SK-N-MC (cell line): ENCODE data around the gene SCLT1.

Source experiments
- DNase-seq: peaks from one replicate; pipeline ENCODE4 v3.0.0-alpha.2; 2011; ENCODE audit warnings: low read depth, low spot score
- H3K27ac ChIP-seq: fragments of 200-600 bp; sonication (generic); 2 replicates; pipeline ENCODE4 v1.5.1; 2016; ENCODE audit warnings: mixed run types
- H3K36me3 ChIP-seq: fragments of 200-600 bp; sonication (generic); 2 replicates; pipeline ENCODE4 v1.6.1; 2017; ENCODE audit warnings: antibody characterized with exemption, low read length, mixed read lengths; ENCODE audit not compliant: insufficient read depth
- H3K4me3 ChIP-seq: fragments of 200-600 bp; sonication (generic); 2 replicates; pipeline ENCODE4 v1.5.1; 2016
- H3K9ac ChIP-seq: fragments of 200-600 bp; sonication (generic); 2 replicates; pipeline ENCODE4 v1.8.0; 2017; ENCODE audit warnings: mixed run types, mixed read lengths; ENCODE audit not compliant: insufficient read length
- H3K9me3 ChIP-seq: fragments of 200-600 bp; sonication (generic); 2 replicates; pipeline ENCODE4 v1.6.1; 2017; ENCODE audit warnings: low read depth, mild to moderate bottlenecking, antibody characterized with exemption, low read length, moderate library complexity, mixed read lengths
- EZH2 ChIP-seq: fragments of 200-600 bp; sonication (generic); IDR thresholded peaks from one replicate; pipeline ENCODE4 v1.6.1; 2017; ENCODE audit warnings: antibody characterized with exemption
- FOXP2 ChIP-seq: optimal IDR thresholded peaks from 2 replicates; pipeline ENCODE3; 2011; ENCODE audit warnings: mild to moderate bottlenecking, moderate library complexity; ENCODE audit not compliant: insufficient read depth; ENCODE audit errors: extremely low read length, control extremely low read depth
- POLR2AphosphoS5 ChIP-seq: IDR thresholded peaks from 2 replicates; pipeline ENCODE4 v1.6.1; 2012; ENCODE audit warnings: mild to moderate bottlenecking, low read depth, low read length, borderline replicate concordance

The SCLT1 gene

DNA sequence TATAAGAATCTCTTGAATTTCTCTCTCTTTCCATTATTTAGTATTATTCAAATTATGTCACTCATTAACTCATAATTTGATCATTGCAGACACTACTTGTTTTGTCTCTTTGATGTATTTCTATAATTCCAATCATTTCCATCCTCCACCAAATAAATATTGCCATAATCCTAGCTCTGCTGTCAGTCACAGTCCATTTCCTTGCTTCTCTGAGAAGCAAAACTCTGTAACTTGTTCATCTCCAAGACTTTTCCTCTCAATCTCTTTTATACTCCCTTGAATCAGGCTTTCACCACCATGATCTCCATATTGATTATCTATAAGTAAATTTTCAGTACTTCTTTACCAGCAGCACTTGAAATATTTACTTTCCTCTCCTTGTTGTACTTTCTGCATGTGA is 135.9 kb downstream of the SCLT1 start:
- no peak overlapping the region for H3K9ac ChIP-seq
- TF ChIP-seq FOXP2 (no peak), POLR2AphosphoS5 (no peak), EZH2 (no peak)
- no peaks in the 10 kb centered on the region; the same call in 1 of the 2 replicates for H3K36me3 ChIP-seq
- no peak overlapping the region for H3K4me3 ChIP-seq
- no peak for DNase-seq
- H3K9me3 ChIP-seq, result no peaks in the 10 kb centered on the region
- H3K27ac ChIP-seq, result no peak overlapping the region

DNA sequence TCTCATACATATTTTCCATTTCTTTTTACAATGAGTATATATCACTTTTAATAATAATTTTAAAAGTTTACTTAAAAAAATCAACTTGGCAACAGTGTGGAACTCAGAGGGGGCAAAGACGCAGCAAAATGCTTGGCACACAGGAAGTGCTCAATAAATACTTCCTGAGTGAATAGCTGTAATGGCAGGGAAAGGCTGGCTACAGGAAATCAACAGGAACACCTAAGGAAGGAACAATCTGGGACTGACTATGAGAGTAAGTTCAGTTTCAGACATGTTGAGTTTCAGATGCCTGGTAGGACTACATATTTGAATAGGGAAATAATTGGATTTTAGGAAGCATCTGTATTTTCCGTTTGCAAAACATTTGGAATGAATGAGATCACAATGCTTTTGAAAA is 137.6 kb downstream of the SCLT1 start:
- TF ChIP-seq EZH2 (no peak), FOXP2 (no peak), POLR2AphosphoS5 (no peak)

DNA sequence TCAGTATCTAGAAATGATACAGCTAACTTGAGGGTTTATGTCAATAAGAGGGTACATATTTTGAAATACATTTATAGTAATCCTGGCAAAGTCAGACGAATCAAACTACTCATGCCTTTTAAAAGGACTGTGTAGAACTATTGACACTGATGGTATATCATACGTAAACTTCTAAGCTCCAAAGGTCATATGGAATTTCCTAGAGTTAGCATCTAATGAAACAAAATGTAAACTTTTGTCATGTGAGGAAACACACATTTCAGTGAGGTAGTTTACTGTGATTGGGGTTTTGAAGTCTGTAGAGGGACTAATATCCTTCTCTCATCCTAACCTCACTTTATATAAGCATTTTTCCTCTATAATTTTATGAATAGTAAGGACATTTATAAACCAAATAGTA is 138.4 kb downstream of the SCLT1 start:
- Histone ChIP-seq H3K9me3 (no peaks in the 10 kb centered on the region), H3K4me3 (no peak overlapping the region), H3K27ac (no peak overlapping the region), H3K36me3 (no peaks in the 10 kb centered on the region; the same call in 1 of the 2 replicates), H3K9ac (no peak overlapping the region)
- DNase-seq, result no peak
- TF ChIP-seq POLR2AphosphoS5 (no peak), FOXP2 (no peak), EZH2 (no peak)

More for the DNA sequence above, 137.6 kb downstream of the SCLT1 start:
- Histone ChIP-seq H3K36me3 (no peaks in the 10 kb centered on the region; the same call in 1 of the 2 replicates), H3K9ac (no peak overlapping the region), H3K4me3 (peak overlapping the region; percentile 28; the same call in 1 of the 2 replicates), H3K27ac (peak overlapping the region; percentile 84), H3K9me3 (no peaks in the 10 kb centered on the region)
- peak; percentile 22 for DNase-seq

DNA sequence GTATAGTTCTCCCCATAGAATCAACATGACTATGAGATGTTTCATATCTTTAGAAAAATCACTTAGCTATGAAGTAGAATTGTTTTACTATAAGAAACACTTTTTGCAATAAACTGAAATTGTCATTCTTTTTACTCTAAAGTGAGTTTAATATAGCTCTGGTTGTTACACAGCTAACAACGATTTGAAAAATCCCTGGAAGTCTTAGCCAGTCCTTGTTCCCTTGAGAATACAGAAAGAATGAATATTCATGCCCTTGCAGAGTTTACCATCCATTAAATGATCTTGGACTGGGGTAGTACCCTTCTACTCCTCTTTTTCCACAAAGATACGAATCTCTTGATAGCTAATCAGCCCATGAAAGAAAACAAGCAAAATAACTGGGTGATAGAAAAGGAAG is 142.0 kb downstream of the SCLT1 start:
- no peak for DNase-seq
- Histone ChIP-seq H3K4me3 (no peak overlapping the region), H3K27ac (no peak overlapping the region), H3K9me3 (no peaks in the 10 kb centered on the region), H3K36me3 (no peaks in the 10 kb centered on the region), H3K9ac (no peak overlapping the region)
- TF ChIP-seq FOXP2 (no peak), EZH2 (no peak), POLR2AphosphoS5 (no peak)

DNA sequence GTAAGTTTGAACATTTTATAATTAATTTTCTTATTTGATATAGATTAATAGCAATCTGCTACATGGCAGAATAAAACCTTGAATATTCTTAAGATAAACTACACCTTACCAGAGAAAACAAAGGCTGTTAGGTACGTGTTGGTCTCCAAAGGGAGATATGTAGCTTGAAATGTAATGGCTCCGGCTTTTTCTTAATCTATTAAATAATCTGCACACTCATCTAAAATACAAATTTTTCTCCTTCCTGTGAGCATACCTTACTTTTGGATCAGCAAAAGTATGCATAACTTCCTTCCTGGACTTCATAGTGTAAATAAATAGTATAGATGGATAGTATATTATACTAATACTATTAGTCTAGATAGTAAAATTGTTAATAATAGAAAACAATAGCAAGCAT is 142.5 kb downstream of the SCLT1 start:
- H3K4me3 ChIP-seq, result no peak overlapping the region
- H3K36me3 ChIP-seq, result no peaks in the 10 kb centered on the region
- H3K27ac ChIP-seq, result no peak overlapping the region
- TF ChIP-seq FOXP2, result no peak
- no peak for TF ChIP-seq POLR2AphosphoS5
- TF ChIP-seq EZH2, result no peak
- no peaks in the 10 kb centered on the region for H3K9me3 ChIP-seq
- no peak for DNase-seq
- no peak overlapping the region for H3K9ac ChIP-seq

DNA sequence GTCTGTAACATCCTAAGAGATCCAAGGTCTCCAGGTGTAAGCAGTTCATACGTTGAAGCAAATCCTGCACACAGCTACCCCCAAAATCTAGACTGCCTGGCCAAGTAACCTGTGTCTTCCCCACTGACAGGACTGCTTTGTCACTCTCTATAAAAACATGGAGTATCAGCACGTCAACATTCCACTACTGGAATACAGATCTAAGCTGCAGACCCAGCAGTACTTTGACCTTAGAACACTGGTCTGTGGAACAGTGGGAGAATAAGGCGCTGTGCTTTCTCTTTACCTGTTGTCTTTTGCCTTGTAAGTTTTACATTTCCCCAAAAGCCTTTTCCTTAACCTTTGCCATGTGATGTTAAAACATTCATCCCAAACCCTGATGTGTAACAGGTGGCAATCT is 146.4 kb downstream of the SCLT1 start:
- Histone ChIP-seq H3K9ac (no peak overlapping the region), H3K9me3 (peaks cover 7% of the 10 kb centered on the region; the same call in 1 of the 2 replicates), H3K4me3 (no peak overlapping the region), H3K27ac (no peak overlapping the region), H3K36me3 (peaks cover 5% of the 10 kb centered on the region)
- TF ChIP-seq POLR2AphosphoS5, result no peak
- TF ChIP-seq FOXP2, result no peak
- no peak for TF ChIP-seq EZH2
- no peak for DNase-seq

DNA sequence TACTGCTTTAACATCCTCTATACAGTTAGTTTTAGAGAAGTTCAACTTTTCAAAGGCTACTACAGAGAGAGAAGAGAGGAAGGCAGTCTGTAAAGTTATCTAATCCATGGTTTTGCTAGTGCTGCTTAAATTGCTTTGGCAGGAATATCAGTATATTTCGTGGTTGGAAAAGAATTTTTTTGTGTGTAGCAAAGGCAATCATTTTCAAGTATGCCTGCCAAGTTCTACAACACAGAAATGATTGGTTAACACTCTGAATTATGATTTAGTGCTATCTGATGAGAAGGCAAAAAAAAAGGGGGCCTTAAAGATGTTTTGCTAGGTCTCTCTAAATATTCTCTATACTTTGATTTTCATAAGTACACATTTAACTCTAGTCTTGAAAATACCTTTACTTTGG is 150.7 kb downstream of the SCLT1 start:
- H3K9me3 ChIP-seq, result peaks cover 11% of the 10 kb centered on the region
- H3K36me3 ChIP-seq, result peaks cover 13% of the 10 kb centered on the region
- TF ChIP-seq FOXP2, result no peak
- no peak for TF ChIP-seq EZH2
- no peak overlapping the region for H3K4me3 ChIP-seq
- H3K27ac ChIP-seq, result 0 out of 2 replicates have a peak overlapping the region, but pooled peaks have one; percentile 32
- DNase-seq, result no peak
- H3K9ac ChIP-seq, result no peak overlapping the region

DNA sequence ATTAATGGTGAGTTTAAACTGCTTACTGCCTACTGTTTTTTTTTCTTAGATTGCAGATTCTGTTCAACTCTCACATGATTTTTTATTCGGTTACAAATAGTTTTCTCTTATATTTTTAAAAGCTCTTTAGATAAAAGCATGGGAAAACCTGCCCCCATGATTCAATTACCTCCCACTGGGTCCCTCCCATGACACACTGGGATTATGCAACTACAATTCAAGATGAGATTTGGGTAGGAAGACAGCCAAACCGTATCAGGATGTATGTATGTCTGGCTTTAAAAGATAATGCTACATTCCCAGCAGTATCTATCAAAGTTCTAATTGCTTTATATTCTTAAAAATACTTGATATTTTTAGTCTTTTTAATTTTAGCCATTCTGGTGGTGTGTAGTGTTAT is 152.4 kb downstream of the SCLT1 start:
- H3K27ac ChIP-seq, result no peak overlapping the region
- no peak overlapping the region for H3K9ac ChIP-seq
- peaks cover 13% of the 10 kb centered on the region for H3K36me3 ChIP-seq
- no peak for TF ChIP-seq POLR2AphosphoS5
- no peak for TF ChIP-seq EZH2
- no peak for TF ChIP-seq FOXP2
- no peak overlapping the region for H3K4me3 ChIP-seq
- DNase-seq, result no peak
- peaks cover 11% of the 10 kb centered on the region for H3K9me3 ChIP-seq

DNA sequence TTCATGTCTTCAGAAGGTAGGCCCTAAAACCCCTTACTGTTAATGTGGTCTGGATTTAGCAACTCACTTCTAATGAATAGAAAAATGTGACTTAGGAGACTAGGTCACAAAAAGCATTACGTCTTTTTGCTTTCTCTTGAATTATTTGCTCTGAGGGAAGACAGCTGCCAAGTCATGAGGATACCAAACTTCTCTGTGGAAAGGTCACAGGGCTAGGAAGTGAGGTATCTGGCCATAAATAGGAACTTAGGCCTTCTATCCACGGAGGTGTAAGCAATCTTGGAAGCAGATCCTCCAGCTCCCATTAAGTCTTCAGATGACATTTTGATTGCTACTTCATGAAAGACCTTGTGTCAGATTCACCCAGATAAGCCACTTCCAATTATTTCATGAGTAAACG is 163.3 kb downstream of the SCLT1 start:
- no peak overlapping the region; the same call in 1 of the 2 replicates for H3K27ac ChIP-seq
- no peaks in the 10 kb centered on the region for H3K9me3 ChIP-seq
- TF ChIP-seq EZH2, result no peak
- no peak for TF ChIP-seq FOXP2
- no peak for TF ChIP-seq POLR2AphosphoS5
- H3K36me3 ChIP-seq, result no peaks in the 10 kb centered on the region
- H3K9ac ChIP-seq, result no peak overlapping the region
- DNase-seq, result no peak
- no peak overlapping the region for H3K4me3 ChIP-seq
